Central memory CD8-positive, alpha-beta T cell (primary cell): ENCODE results near the gene ZNF33B.
A peak's percentile ranks its signal among the peaks of the same experiment; 100 is the strongest.
"Not testable (repeated sequence)": the region's sequence is repeated elsewhere in the genome, so short reads cannot be mapped to it uniquely, and the experiment has no call there.

Experiments used
- ATAC-seq: fragments of 150-1000 bp; cut with Tn5 transposase; replicated peaks from 2 replicates; pipeline ENCODE4 v1.10.0; 2022; ENCODE audit warnings: mild to moderate bottlenecking, moderate FRiP score, moderate number of reproducible peaks; ENCODE audit not compliant: poor library complexity, severe bottlenecking; ENCODE audit errors: extremely low read depth
- DNase-seq, 2 donors: peaks; one replicate each; pipeline ENCODE4 v3.0.0; 2021; ENCODE audit warnings: low spot score in 2 of 2
- H3K27ac Mint-ChIP-seq: one replicate; pipeline ENCODE4 v1.8.0; 2022; ENCODE audit warnings: low read depth, mild to moderate bottlenecking, moderate library complexity, mixed read lengths
- H3K27me3 Mint-ChIP-seq: one replicate; pipeline ENCODE4 v1.8.0; 2022; ENCODE audit warnings: mixed read lengths
- H3K36me3 Mint-ChIP-seq: one replicate; pipeline ENCODE4 v1.8.0; 2022; ENCODE audit warnings: mild to moderate bottlenecking, moderate library complexity, mixed read lengths; ENCODE audit not compliant: insufficient read depth
- H3K4me1 Mint-ChIP-seq: one replicate; pipeline ENCODE4 v1.8.0; 2022; ENCODE audit warnings: mixed read lengths
- H3K4me3 Mint-ChIP-seq: one replicate; pipeline ENCODE4 v1.8.0; 2022; ENCODE audit warnings: mild to moderate bottlenecking, moderate library complexity, mixed read lengths
- H3K9me3 Mint-ChIP-seq: one replicate; pipeline ENCODE4 v1.8.0; 2022; ENCODE audit warnings: mixed read lengths

The ZNF33B gene

GRCh38 chr10:42638055-42638820, at the start of gene ZNF33B:
ZNF33B (minus strand) TSS chr10:42638570; CDS start chr10:42636928, 1,642 bp downstream.
- ATAC-seq (peak; percentile 94), DNase-seq (peak; percentile 79 to 84)
- H3K9me3 Mint-ChIP-seq = no peaks in the 10 kb centered on the region
- H3K27me3 Mint-ChIP-seq = no peaks in the 10 kb centered on the region
- peak within 1 kb of the TSS; percentile 97 for H3K4me3 Mint-ChIP-seq
- peaks cover 32% of the 10 kb centered on the region for H3K4me1 Mint-ChIP-seq
- peak within 1 kb of the TSS; percentile 96 for H3K27ac Mint-ChIP-seq
- peaks cover 24% of the 10 kb centered on the region for H3K36me3 Mint-ChIP-seq

GRCh38 chr10:42684517-42684916, 46.1 kb upstream of the ZNF33B start:
- Mint-ChIP-seq H3K27ac (no peak overlapping the region), H3K36me3 (no peaks in the 10 kb centered on the region), H3K4me3 (no peak overlapping the region), H3K9me3 (no peaks in the 10 kb centered on the region), H3K27me3 (no peaks in the 10 kb centered on the region), H3K4me1 (no peaks in the 10 kb centered on the region)
- DNase-seq (no peak), ATAC-seq (no peak)

GRCh38 chr10:42680267-42680666, 41.9 kb upstream of the ZNF33B start:
- no peaks in the 10 kb centered on the region for H3K27me3 Mint-ChIP-seq
- DNase-seq = no peak
- no peaks in the 10 kb centered on the region for H3K4me1 Mint-ChIP-seq
- no peaks in the 10 kb centered on the region for H3K9me3 Mint-ChIP-seq
- H3K4me3 Mint-ChIP-seq = no peak overlapping the region
- H3K36me3 Mint-ChIP-seq = no peaks in the 10 kb centered on the region
- H3K27ac Mint-ChIP-seq = no peak overlapping the region
- no peak for ATAC-seq

DNA sequence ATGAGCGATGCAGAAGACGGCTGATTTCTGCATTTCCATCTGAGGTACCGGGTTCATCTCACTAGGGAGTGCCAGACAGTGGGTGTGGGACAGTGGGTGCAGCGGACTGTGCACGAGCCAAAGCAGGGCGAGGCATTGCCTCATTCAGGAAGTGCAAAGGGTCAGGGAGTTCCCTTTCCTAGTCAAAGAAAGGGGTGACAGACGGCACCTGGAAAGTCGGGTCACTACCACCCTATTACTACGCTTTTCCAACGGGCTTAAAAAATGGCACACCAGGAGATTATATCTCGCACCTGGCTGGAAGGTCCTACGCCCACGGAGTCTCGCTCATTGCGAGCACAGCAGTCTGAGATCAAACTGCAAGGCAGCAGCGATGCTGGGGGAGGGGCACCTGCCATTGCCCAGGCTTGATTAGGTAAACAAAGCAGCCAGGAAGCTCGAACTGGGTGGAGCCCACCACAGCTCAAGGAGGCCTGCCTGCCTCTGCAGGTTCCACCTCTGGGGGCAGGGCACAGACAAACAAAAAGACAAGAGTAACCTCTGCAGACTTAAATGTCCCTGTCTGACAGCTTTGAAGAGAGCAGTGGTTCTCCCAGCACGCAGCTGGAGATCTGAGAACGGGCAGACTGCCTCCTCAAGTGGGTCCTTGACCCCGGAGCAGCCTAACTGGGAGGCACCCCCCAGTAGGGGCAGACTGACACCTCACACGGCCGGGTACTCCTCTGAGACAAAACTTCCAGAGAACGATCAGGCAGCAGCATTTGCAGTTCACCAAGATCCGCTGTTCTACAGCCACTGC, 27.0 kb upstream of the ZNF33B start:
- H3K4me1 Mint-ChIP-seq, H3K9me3 Mint-ChIP-seq, H3K4me3 Mint-ChIP-seq, DNase-seq, H3K36me3 Mint-ChIP-seq, H3K27ac Mint-ChIP-seq, ATAC-seq: not testable (repeated sequence)
- H3K27me3 Mint-ChIP-seq = peaks cover 42% of the 10 kb centered on the region

DNA sequence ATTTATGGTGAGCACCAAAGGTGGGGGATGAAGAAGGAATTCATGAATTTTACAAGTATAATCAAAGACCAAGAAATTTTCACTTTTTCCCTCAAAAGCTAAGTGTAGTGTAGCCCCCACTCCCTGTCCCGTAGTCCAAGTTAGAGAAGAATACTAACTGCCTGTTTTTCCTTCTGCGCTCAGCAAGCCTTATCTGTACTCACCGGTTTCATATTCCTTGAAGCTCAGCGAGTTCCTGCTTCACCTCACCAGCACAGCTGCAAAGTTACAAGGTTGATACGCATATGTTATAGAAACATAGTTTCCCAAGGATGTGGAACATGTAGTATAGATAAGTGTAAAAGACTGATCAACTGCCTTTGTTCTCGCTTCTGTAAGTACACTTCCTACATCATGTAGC, 16.0 kb upstream of the ZNF33B start:
- Mint-ChIP-seq H3K27ac (no peak overlapping the region), H3K9me3 (no peaks in the 10 kb centered on the region), H3K36me3 (no peaks in the 10 kb centered on the region), H3K4me3 (no peak overlapping the region), H3K27me3 (peaks cover 11% of the 10 kb centered on the region), H3K4me1 (peaks cover 6% of the 10 kb centered on the region)
- DNase-seq (no peak), ATAC-seq (no peak)

DNA sequence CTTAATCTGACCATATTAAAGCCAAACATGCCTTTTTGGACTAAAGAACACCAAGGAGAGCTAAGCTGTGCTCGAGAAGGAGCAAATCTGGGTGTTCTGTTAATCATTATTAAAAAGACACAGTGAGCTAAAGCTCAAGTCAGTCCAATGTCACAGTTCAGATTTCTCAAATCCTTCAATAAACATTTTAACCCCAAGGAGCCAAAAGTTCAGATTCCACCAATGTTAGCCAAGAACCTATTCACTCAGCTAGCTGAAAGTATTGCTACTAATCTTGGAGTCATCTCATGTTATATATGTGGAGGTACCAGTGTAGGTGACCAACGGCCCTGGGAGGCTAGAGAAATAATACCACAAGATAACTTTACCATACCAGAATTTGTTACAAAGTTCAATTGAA, 14.5 kb upstream of the ZNF33B start:
- Mint-ChIP-seq H3K9me3 (no peaks in the 10 kb centered on the region), H3K27me3 (peaks cover 5% of the 10 kb centered on the region), H3K36me3 (no peaks in the 10 kb centered on the region), H3K4me3 (no peak overlapping the region), H3K27ac (no peak overlapping the region), H3K4me1 (peaks cover 6% of the 10 kb centered on the region)
- ATAC-seq (no peak), DNase-seq (no peak)

- H3K9me3 Mint-ChIP-seq = no peaks in the 10 kb centered on the region
- ATAC-seq (no peak), DNase-seq (no peak)
- peaks cover 6% of the 10 kb centered on the region for H3K4me1 Mint-ChIP-seq
- no peak overlapping the region for H3K27ac Mint-ChIP-seq
- H3K36me3 Mint-ChIP-seq = no peaks in the 10 kb centered on the region
- no peak overlapping the region for H3K4me3 Mint-ChIP-seq
- peaks cover 15% of the 10 kb centered on the region for H3K27me3 Mint-ChIP-seq
Observed at GRCh38 chr10:42650374-42650773, 12.0 kb upstream of the ZNF33B start.

DNA sequence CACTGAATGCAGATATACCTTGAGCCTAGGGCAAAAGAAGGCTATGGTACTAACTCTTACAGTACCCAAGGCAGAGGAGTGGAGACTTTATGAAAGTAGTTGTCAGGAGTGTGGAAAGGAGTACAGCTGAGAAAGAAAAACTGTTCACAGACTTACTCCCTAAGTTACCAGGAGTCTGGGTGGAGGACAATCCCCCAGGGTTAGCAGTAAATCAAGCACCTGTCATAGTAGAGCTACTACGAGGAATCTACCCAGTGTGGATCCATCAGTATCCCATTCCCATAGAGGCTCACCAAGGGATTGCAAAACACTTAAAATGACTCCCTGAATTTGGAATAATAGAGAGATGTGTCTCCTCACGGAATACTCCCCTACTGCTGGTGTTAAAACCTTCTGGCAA, 10.1 kb upstream of the ZNF33B start:
- no peaks in the 10 kb centered on the region for H3K36me3 Mint-ChIP-seq
- H3K27me3 Mint-ChIP-seq = peaks cover 16% of the 10 kb centered on the region
- H3K4me1 Mint-ChIP-seq = peaks cover 6% of the 10 kb centered on the region
- no peak for ATAC-seq
- no peak for DNase-seq
- H3K9me3 Mint-ChIP-seq = no peaks in the 10 kb centered on the region
- H3K4me3 Mint-ChIP-seq = no peak overlapping the region
- no peak overlapping the region for H3K27ac Mint-ChIP-seq

DNA sequence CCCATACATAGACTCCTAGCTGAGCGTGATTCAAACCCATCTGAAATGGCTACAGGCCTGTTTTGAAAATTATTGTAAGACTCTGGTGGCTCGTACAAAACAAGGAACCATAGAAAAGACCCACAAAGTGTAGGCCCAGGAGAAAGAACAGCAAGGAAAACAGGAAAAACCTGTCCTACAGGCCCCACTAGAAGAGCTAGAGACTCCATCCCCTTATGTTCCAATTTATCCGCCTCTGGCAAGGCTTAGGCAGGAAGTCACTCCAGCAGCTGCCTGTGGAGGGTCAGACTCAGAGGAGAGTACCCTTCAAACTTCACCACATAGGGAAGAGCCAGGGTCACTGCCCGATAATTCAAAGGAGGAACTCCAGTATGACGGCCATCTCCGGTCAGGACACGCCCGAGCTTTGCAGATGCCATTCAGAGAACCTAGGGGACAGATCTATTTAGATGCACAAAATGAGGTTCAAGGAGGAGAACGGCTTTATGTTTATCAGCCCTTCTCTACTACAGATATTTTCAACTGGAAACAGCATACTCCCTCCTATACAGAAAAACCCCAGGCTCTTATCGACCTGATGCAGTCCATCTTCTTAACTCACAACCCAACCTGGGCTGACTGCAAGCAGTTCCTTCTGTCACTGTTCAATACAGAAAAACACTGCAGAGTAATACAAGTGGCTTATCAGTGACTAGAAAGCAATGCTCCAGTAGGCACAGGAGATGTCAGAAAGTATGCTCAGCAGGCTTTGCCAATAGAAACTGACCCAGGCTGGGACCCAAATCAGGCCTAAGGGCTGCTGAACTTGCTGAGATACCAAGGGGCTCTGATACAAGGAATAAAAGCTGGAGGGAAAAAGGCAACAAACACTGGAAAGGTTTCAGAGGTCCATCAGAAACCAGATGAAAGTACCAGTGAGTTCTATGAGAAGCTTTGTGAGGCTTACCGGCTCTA, 8.6 kb upstream of the ZNF33B start:
- H3K9me3 Mint-ChIP-seq = no peaks in the 10 kb centered on the region
- no peak for ATAC-seq
- no peaks in the 10 kb centered on the region for H3K36me3 Mint-ChIP-seq
- H3K4me3 Mint-ChIP-seq = no peak overlapping the region
- H3K27ac Mint-ChIP-seq = no peak overlapping the region
- H3K27me3 Mint-ChIP-seq = peaks cover 16% of the 10 kb centered on the region
- H3K4me1 Mint-ChIP-seq = peaks cover 6% of the 10 kb centered on the region
- DNase-seq = no peak

DNA sequence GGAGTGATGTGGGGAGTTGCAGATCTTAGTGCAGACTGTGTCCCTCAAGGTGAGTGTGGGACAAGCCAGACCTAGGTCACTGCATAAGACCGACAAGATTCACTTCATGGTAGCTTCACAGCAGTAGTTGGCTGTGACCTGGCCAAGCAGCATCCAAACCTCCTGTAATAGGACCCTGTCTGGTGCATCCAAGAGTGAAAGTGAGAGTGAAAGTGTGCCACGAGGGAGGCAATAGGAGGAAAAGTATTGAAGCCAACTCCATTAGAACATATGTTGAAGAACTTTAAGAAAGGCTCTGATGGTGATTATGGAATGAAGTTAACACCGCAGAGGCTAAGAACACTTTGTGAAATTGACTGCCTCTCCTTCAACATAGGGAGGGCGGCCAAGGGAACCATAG, 7.8 kb upstream of the ZNF33B start:
- ATAC-seq (no peak), DNase-seq (no peak)
- no peak overlapping the region for H3K4me3 Mint-ChIP-seq
- peaks cover 16% of the 10 kb centered on the region for H3K27me3 Mint-ChIP-seq
- no peaks in the 10 kb centered on the region for H3K36me3 Mint-ChIP-seq
- H3K4me1 Mint-ChIP-seq = peaks cover 6% of the 10 kb centered on the region
- no peaks in the 10 kb centered on the region for H3K9me3 Mint-ChIP-seq
- H3K27ac Mint-ChIP-seq = no peak overlapping the region

DNA sequence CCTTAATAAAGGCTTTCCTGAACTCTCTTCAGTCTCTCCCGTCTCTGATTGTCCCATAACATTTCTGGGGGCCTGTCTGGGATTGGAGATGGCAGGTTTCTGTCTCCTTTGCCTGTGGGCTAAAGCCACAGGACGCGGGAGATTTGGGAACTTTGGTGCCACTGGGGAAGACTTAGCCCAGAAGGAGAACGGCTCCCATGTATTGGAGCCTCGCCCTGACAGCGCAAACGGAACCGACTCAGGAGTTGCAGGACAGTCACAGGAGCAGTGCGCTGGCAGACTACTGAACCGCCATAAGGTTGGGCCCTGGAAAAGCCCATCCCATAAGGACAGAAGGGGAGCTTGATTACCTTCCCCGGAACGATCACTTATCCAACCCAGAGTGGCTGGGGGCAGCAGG, 7.1 kb upstream of the ZNF33B start:
- H3K27me3 Mint-ChIP-seq = peaks cover 16% of the 10 kb centered on the region
- no peaks in the 10 kb centered on the region for H3K9me3 Mint-ChIP-seq
- no peaks in the 10 kb centered on the region for H3K36me3 Mint-ChIP-seq
- H3K4me1 Mint-ChIP-seq = peaks cover 5% of the 10 kb centered on the region
- H3K27ac Mint-ChIP-seq = no peak overlapping the region
- ATAC-seq = no peak
- no peak for DNase-seq
- no peak overlapping the region for H3K4me3 Mint-ChIP-seq

DNA sequence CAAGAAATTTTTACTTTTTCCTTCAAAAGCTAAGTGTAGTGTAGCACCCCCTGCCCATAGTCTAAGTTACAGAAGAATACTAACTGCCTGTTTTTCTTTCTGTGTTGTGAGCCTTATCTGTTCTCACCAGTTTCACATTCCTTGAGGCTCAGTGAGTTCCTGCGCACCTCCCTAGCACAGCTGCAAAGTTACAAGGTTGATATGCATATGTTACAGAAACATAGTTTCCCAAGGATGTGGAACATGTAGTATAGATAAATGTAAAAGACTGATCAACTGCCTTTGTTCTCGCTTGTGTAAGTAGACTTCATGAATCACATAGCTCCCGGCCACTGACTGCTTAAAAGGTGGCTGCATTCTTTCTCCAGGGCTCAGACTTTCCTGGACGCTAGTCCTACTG, 6.7 kb upstream of the ZNF33B start:
- H3K36me3 Mint-ChIP-seq = no peaks in the 10 kb centered on the region
- peaks cover 16% of the 10 kb centered on the region for H3K27me3 Mint-ChIP-seq
- no peaks in the 10 kb centered on the region for H3K9me3 Mint-ChIP-seq
- H3K27ac Mint-ChIP-seq = no peak overlapping the region
- DNase-seq (no peak), ATAC-seq (no peak)
- H3K4me3 Mint-ChIP-seq = no peak overlapping the region
- peaks cover under 1% of the 10 kb centered on the region for H3K4me1 Mint-ChIP-seq
